ENCODE data around the gene PLTP.

PLTP gene

DNA sequence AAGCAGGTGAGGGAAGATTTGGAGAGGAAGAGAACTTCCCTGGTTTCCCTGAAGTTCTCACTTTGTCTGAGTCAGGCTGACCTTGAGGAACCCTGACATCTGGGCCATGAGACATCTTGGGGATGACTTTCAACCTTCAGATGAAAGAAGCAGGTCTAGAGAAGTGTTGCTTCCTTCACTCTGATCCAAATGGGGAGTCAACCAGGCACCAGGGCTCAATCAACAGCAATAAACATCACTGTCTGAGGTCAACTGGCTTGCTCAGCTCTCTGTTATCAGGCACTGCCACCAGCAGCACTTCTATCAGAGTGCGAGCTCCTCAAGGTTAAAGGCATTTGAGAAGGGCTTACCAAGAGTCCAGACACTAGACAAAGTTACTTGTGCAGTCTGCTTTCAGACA, 61.0 kb downstream of the PLTP start:
- DNase-seq (ENCODE audit: low spot score) = no peak

DNA sequence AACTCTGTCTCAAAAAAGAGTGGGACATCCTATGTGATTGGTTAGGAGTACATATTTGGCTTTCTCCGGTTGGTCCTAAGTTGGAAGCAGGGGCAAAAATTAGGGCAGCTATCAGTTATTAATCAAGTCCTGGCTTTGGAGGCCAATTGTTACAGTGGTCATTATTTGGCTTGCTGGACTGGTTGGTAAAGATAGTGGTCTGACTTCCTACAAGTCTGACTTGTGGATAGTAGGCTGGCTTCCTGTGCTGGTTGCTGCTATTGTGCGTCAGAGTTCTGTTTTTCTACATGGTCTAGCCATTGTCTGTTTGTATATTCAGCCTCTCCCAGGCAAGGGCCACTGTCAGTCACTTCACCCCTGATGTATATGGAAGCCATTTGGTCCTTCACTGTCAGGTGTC, 61.7 kb downstream of the PLTP start:
- no peak for DNase-seq (ENCODE audit: low spot score)

DNA sequence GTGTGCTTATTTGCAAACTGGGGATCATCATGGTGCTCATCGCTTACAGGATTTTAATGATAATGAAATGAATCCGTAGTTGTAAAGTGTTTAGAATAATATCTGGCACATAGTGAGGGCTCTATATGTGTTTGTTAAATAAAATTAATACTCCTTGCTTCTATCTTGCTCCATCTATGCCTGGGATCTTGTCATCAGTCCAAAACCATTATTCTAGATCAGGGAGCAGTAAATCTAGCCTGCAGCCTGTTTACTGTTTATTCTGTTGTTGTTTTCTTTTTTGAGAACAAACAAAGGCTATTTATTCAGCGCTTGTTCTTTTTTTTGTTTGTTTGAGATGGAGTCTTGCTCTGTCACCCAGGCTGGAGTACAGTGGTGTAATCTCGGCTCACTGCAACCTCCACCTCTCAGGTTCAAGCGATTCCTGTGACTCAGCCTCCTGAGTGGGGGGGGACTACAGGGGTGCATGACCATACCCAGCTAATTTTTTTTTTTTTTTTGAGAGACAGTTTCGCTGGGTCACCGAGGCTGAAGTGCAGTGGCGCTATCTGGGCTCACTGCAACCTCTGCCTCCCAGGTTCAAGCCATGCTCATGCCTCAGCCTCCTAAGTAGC, 62.9 kb downstream of the PLTP start:
- no peak for DNase-seq (ENCODE audit: low spot score)
